MM.1S (cell line): ENCODE measurements around the gene ANKRD30B.
"Not testable (repeated sequence)": the region's sequence is repeated elsewhere in the genome, so short reads cannot be mapped to it uniquely, and the experiment has no call there.

Experiments used
- CTCF ChIP-seq: fragments of 300-600 bp; sonication (generic); IDR thresholded peaks from 2 replicates; pipeline ENCODE4 v1.5.1; 2016; ENCODE audit warnings: antibody characterized with exemption, low read length, mixed read lengths
- EZH2 ChIP-seq: fragments of 300-600 bp; sonication (generic); optimal IDR thresholded peaks from 2 replicates; pipeline ENCODE3; 2017; ENCODE audit warnings: low read depth, mild to moderate bottlenecking, antibody characterized with exemption, low read length, mixed read lengths

GRCh38 chr18:14867988-14868387 is 120.0 kb downstream of the ANKRD30B start:
- not testable (repeated sequence) for TF ChIP-seq CTCF, EZH2
